Panc1 (cell line): ENCODE data around the gene WNT3A. TPM values are rescaled to one million over a fixed set of nuclear protein-coding genes. Genes with fewer than 3 reads are reported as not detected.
A peak's percentile ranks its signal among the peaks of the same experiment; 100 is the strongest.

Experiments
- ATAC-seq: fragments of 200-7000 bp; cut with Tn5 transposase; 2 replicates; pipeline ENCODE4 v1.9.1; 2020; ENCODE audit warnings: mild to moderate bottlenecking, moderate library complexity
- Bru-seq: library from RNA; stranded (reverse); fragments of 400-500 nt; gene quantifications from one replicate; lab custom pipeline; 2021; lab: Mats Ljungman, UMichigan
- BruChase-seq, 2 experiments: library from RNA; stranded (reverse); fragments of 400-500 nt; gene quantifications; one replicate each; lab custom pipeline; 2021; lab: Mats Ljungman, UMichigan
- BruUV-seq: library from RNA; stranded (reverse); fragments of 400-500 nt; replicated peaks from 2 replicates; lab custom pipeline; 2021; lab: Mats Ljungman, UMichigan
- CTCF ChIA-PET: fragments of 300-600 bp; sonication (Branson Sonifier 250); formaldehyde crosslinking; loops from one replicate; lab custom pipeline; 2022; ENCODE audit warnings: antibody characterized with exemption; lab: Charles Lee
- POLR2A ChIA-PET: fragments of 300-600 bp; sonication (Branson Sonifier 250); formaldehyde crosslinking; loops from one replicate; lab custom pipeline; 2022; ENCODE audit warnings: antibody characterized with exemption; lab: Charles Lee
- DNase-seq: peaks from one replicate; pipeline ENCODE4 v3.0.0-alpha.2; 2010; ENCODE audit warnings: low read depth, low spot score
- H3K27ac ChIP-seq: 2 replicates; pipeline ENCODE4 v1.5.1; 2011; ENCODE audit warnings: mild to moderate bottlenecking, low read length, inconsistent platforms
- H3K27me3 ChIP-seq: fragments of 200-500 bp; sonication (Bioruptor generic); 2 replicates; pipeline ENCODE4 v1.6.0; 2014; ENCODE audit warnings: low read length, inconsistent platforms; ENCODE audit not compliant: control insufficient read depth, insufficient read depth
- H3K36me3 ChIP-seq: fragments of 200-500 bp; sonication (Bioruptor generic); 2 replicates; pipeline ENCODE4 v1.5.1; 2014; ENCODE audit warnings: inconsistent platforms, mild to moderate bottlenecking, low read length, moderate library complexity; ENCODE audit not compliant: control insufficient read depth, insufficient read depth
- H3K4me1 ChIP-seq: 2 replicates; pipeline ENCODE4 v1.5.1; 2011; ENCODE audit warnings: inconsistent platforms, mild to moderate bottlenecking, low read length, moderate library complexity; ENCODE audit not compliant: control insufficient read depth, insufficient read depth
- H3K4me3 ChIP-seq, 2 experiments: 2 replicates each; pipeline ENCODE4 v1.5.1; 2011 to 2012; ENCODE audit warnings: low read depth in 2 of 2, low read length in 2 of 2, mild to moderate bottlenecking in 2 of 2, inconsistent platforms in 1 of 2, moderate library complexity in 1 of 2
- H3K9me3 ChIP-seq: fragments of 200-500 bp; sonication (Bioruptor generic); 2 replicates; pipeline ENCODE4 v1.5.1; 2014; ENCODE audit warnings: low read depth, mild to moderate bottlenecking, inconsistent platforms, low read length, moderate library complexity; ENCODE audit not compliant: control insufficient read depth, insufficient read depth
- POLR2AphosphoS5 ChIP-seq: IDR thresholded peaks from 2 replicates; pipeline ENCODE4 v1.6.1; 2012; ENCODE audit warnings: mild to moderate bottlenecking, low read depth, low read length, moderate library complexity
- SIN3A ChIP-seq: IDR thresholded peaks from 2 replicates; pipeline ENCODE4 v1.6.1; 2012; ENCODE audit warnings: low read depth, mild to moderate bottlenecking, low read length, moderate library complexity, borderline replicate concordance; ENCODE audit not compliant: insufficient read depth
- TCF7L2 ChIP-seq: IDR thresholded peaks from 2 replicates; pipeline ENCODE4 v1.6.1; 2011; ENCODE audit warnings: mild to moderate bottlenecking, low read depth, low read length, inconsistent platforms
- in situ Hi-C: cut with HindIII; loops from 2 replicates; pipeline ENCODE4 v1.10.0; 2016; ENCODE audit warnings: low sequenced_read_pairs, low pct_unique_long_range_greater_than_20kb
- intact Hi-C: fragments of 100-400 bp; cut with micrococcal nuclease; formaldehyde crosslinking; loops from one replicate; pipeline ENCODE4 v1.10.0; 2022; ENCODE audit not compliant: unreplicated experiment
- long read RNA-seq: library from polyadenylated mRNA; unstranded; transcript quantifications from one replicate; pipeline ENCODE4 v2.0.0, GENCODE V29; 2021; ENCODE audit not compliant: unreplicated experiment
- polyA plus RNA-seq: library from polyadenylated mRNA; unstranded; fragments of >200 nt; gene quantifications from one replicate; pipeline ENCODE4 v1.2.1, GENCODE V29; 2012; ENCODE audit warnings: missing spikeins; ENCODE audit not compliant: insufficient read length
- total RNA-seq: library from RNA; stranded (reverse); gene quantifications from one replicate; pipeline ENCODE4 v1.2.1, GENCODE V29; 2021; ENCODE audit not compliant: unreplicated experiment
- TF ChIP-seq, protein P1 (sequence below): fragments of 450-650 bp; IDR thresholded peaks from 2 replicates; pipeline ENCODE4 v1.5.1; 2017; ENCODE audit warnings: mild to moderate bottlenecking
- TF ChIP-seq, protein P2 (sequence below), 2 experiments: IDR thresholded peaks; 2 replicates each; pipeline ENCODE4 v1.6.1; 2011 to 2012; ENCODE audit warnings: low read depth in 2 of 2, control low read depth in 1 of 2, low read length in 1 of 2, mild to moderate bottlenecking in 1 of 2, moderate library complexity in 1 of 2; ENCODE audit not compliant: insufficient read depth in 1 of 2

Gene WNT3A, protein sequence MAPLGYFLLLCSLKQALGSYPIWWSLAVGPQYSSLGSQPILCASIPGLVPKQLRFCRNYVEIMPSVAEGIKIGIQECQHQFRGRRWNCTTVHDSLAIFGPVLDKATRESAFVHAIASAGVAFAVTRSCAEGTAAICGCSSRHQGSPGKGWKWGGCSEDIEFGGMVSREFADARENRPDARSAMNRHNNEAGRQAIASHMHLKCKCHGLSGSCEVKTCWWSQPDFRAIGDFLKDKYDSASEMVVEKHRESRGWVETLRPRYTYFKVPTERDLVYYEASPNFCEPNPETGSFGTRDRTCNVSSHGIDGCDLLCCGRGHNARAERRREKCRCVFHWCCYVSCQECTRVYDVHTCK
- total RNA-seq (not detected), Bru-seq, nascent RNA (percentile 2 among the genes with signal in this experiment), BruChase-seq, experiment 1, labeled RNA remaining after a 2-hour chase (percentile 4 among the genes with signal in this experiment), BruChase-seq, experiment 2, labeled RNA remaining after a 6-hour chase (not detected)
- polyA plus RNA-seq: not detected
- long read RNA-seq: 0 reads

GRCh38 chr1:228006786-228007048, at the start of gene WNT3A:
Gene WNT3A, plus strand, starts transcription at chr1:228006998. Its CDS starts 131 bp downstream, at chr1:228007129.
- no peak within 1 kb of the TSS for H3K27ac ChIP-seq
- BruUV-seq: no TSS peak
- intact Hi-C loops (no loop called here), in situ Hi-C loops (no loop called here)
- ATAC-seq (no peak), DNase-seq (no peak)
- ChIA-PET CTCF (interaction anchor here (0.6 to 0.7 kb wide), 2 partner anchors 66 to 300 kb away, joined by 4 to 6 read pairs; no protein-coding TSS in a partner anchor), POLR2A (no interaction called here)
- no peaks in the 10 kb centered on the region; the same call in 1 of the 2 replicates for H3K4me1 ChIP-seq
- TF ChIP-seq, protein P1, sequence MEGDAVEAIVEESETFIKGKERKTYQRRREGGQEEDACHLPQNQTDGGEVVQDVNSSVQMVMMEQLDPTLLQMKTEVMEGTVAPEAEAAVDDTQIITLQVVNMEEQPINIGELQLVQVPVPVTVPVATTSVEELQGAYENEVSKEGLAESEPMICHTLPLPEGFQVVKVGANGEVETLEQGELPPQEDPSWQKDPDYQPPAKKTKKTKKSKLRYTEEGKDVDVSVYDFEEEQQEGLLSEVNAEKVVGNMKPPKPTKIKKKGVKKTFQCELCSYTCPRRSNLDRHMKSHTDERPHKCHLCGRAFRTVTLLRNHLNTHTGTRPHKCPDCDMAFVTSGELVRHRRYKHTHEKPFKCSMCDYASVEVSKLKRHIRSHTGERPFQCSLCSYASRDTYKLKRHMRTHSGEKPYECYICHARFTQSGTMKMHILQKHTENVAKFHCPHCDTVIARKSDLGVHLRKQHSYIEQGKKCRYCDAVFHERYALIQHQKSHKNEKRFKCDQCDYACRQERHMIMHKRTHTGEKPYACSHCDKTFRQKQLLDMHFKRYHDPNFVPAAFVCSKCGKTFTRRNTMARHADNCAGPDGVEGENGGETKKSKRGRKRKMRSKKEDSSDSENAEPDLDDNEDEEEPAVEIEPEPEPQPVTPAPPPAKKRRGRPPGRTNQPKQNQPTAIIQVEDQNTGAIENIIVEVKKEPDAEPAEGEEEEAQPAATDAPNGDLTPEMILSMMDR: no peak
- TF ChIP-seq SIN3A (no peak), TCF7L2 (no peak), POLR2AphosphoS5 (no peak)
- TF ChIP-seq, protein P2, sequence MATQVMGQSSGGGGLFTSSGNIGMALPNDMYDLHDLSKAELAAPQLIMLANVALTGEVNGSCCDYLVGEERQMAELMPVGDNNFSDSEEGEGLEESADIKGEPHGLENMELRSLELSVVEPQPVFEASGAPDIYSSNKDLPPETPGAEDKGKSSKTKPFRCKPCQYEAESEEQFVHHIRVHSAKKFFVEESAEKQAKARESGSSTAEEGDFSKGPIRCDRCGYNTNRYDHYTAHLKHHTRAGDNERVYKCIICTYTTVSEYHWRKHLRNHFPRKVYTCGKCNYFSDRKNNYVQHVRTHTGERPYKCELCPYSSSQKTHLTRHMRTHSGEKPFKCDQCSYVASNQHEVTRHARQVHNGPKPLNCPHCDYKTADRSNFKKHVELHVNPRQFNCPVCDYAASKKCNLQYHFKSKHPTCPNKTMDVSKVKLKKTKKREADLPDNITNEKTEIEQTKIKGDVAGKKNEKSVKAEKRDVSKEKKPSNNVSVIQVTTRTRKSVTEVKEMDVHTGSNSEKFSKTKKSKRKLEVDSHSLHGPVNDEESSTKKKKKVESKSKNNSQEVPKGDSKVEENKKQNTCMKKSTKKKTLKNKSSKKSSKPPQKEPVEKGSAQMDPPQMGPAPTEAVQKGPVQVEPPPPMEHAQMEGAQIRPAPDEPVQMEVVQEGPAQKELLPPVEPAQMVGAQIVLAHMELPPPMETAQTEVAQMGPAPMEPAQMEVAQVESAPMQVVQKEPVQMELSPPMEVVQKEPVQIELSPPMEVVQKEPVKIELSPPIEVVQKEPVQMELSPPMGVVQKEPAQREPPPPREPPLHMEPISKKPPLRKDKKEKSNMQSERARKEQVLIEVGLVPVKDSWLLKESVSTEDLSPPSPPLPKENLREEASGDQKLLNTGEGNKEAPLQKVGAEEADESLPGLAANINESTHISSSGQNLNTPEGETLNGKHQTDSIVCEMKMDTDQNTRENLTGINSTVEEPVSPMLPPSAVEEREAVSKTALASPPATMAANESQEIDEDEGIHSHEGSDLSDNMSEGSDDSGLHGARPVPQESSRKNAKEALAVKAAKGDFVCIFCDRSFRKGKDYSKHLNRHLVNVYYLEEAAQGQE (IDR thresholded peaks at IDR 0.05; ENCODE audit: insufficient read depth in 1 of 2, low read depth in 2 of 2, low read length in 1 of 2): no peak
- peak within 1 kb of the TSS; percentile 24 to 36 for H3K4me3 ChIP-seq
- no peaks in the 10 kb centered on the region for H3K9me3 ChIP-seq
- no peaks in the 10 kb centered on the region; the same call in 1 of the 2 replicates for H3K36me3 ChIP-seq
- H3K27me3 ChIP-seq: peaks cover 15% of the 10 kb centered on the region; the same call in 1 of the 2 replicates

DNA sequence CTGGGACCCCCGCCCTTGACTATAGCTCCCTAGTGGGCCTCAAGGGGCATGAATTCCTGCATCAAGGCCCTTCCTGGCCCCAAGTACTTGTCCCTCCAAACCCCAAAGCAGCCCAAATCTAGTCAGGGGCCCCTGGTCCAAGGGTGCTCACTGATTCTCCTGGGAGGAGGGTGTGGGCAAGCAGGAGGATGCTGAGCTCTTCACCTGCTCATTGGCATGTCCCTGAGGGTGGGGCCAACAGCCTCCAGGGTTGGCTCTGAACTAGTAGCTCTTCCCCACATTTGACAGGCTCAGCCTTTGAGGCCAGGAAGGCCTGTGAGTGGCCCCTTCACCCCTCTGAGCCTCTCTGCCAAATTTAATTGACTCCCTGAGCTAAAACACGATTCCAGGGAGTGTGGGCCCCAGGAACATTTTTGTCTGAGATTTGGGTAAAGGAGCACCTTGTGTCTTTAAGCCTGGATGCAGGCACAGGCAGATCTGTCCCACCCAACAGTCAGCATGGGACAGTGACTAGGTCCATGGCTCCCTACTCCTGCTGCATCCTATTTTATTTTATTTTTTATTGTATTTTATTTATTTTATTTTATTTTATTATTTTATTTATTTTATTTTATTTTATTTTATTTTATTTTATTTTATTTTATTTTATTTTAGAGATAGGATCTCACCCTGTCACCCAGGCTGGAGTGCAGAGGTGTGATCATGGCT, 48.0 kb upstream of the WNT3A start:
- CTCF ChIA-PET: interaction anchor here (0.5 kb wide), 1 partner anchor 153 kb away, joined by 9 read pairs; no protein-coding TSS in a partner anchor
- intact Hi-C loops: no loop called here
- no peak for DNase-seq
- H3K4me1 ChIP-seq: no peaks in the 10 kb centered on the region
- peaks cover 6% of the 10 kb centered on the region; the same call in 1 of the 2 replicates for H3K27me3 ChIP-seq
- no TSS peak for BruUV-seq
- no peaks in the 10 kb centered on the region for H3K36me3 ChIP-seq
- in situ Hi-C loops: no loop called here
- POLR2A ChIA-PET: no interaction called here
- H3K4me3 ChIP-seq: no peak overlapping the region
- ATAC-seq: no peak
- no peak for TF ChIP-seq POLR2AphosphoS5
- TF ChIP-seq, protein P2 (IDR thresholded peaks at IDR 0.05; ENCODE audit: insufficient read depth in 1 of 2, low read depth in 2 of 2, low read length in 1 of 2): no peak
- TF ChIP-seq, protein P1: no peak
- no peak for TF ChIP-seq TCF7L2
- TF ChIP-seq SIN3A: no peak
- H3K9me3 ChIP-seq: no peaks in the 10 kb centered on the region
- H3K27ac ChIP-seq: no peak overlapping the region
